ENCODE results near the gene GUCY2C. TPM values are rescaled to one million over a fixed set of nuclear protein-coding genes. Genes with fewer than 3 reads are reported as not detected.
A peak's percentile ranks its signal among the peaks of the same experiment; 100 is the strongest.

GUCY2C gene
- total and polyA plus RNA-seq, 3 experiments from 2014 or later, result not detected

GRCh38 chr12:14635776-14636175 is 60.6 kb downstream of the GUCY2C start:
- no peaks in the 10 kb centered on the region for H3K4me1 Mint-ChIP-seq
- Histone ChIP-seq H3K4me1 (ENCODE audit: insufficient read depth, low read length) (no peaks in the 10 kb centered on the region), H3K36me3 (ENCODE audit: insufficient read depth, low read length) (no peaks in the 10 kb centered on the region), H3K27me3 (ENCODE audit: insufficient read depth, low read length, poor library complexity, severe bottlenecking) (no peaks in the 10 kb centered on the region), H3K4me3 (ENCODE audit: low read length) (no peak overlapping the region), H3K9me3 (ENCODE audit: low read length) (no peaks in the 10 kb centered on the region), H3K27ac (ENCODE audit: low read depth, low read length) (no peak overlapping the region)
- H3K36me3 Mint-ChIP-seq, result peaks cover 0 to 5% (median 0%) of the 10 kb centered on the region in 3 donors
- peaks cover 0 to 12% (median 9%) of the 10 kb centered on the region in 5 donors for H3K9me3 Mint-ChIP-seq
- H3K27me3 Mint-ChIP-seq, result peaks cover 0 to under 1% of the 10 kb centered on the region in 2 donors
- no peak for DNase-seq
- POLR2A ChIA-PET, result no interaction called here
- H3K27ac Mint-ChIP-seq, result no peak overlapping the region
- H3K4me3 Mint-ChIP-seq, result no peak overlapping the region
- CTCF ChIA-PET, result no interaction called here

- no peak overlapping the region for H3K27ac ChIP-seq (ENCODE audit: low read depth, low read length)
- H3K36me3 Mint-ChIP-seq, result no peaks in the 10 kb centered on the region
- peaks cover 6 to 13% of the 10 kb centered on the region in 2 donors for H3K27me3 Mint-ChIP-seq
- H3K9me3 ChIP-seq (ENCODE audit: low read length), result no peaks in the 10 kb centered on the region
- H3K27ac Mint-ChIP-seq, result no peak overlapping the region
- H3K9me3 Mint-ChIP-seq, result no peaks in the 10 kb centered on the region
- CTCF ChIA-PET, result no interaction called here
- no peak overlapping the region for H3K4me3 Mint-ChIP-seq
- no peaks in the 10 kb centered on the region for H3K4me1 Mint-ChIP-seq
- H3K27me3 ChIP-seq (ENCODE audit: insufficient read depth, low read length, poor library complexity, severe bottlenecking), result no peaks in the 10 kb centered on the region
- POLR2A ChIA-PET, result no interaction called here
- DNase-seq, result no peak
- no peak overlapping the region for H3K4me3 ChIP-seq (ENCODE audit: low read length)
- no peaks in the 10 kb centered on the region for H3K4me1 ChIP-seq (ENCODE audit: insufficient read depth, low read length)
- H3K36me3 ChIP-seq (ENCODE audit: insufficient read depth, low read length), result no peaks in the 10 kb centered on the region
These were observed 65.6 kb downstream of the GUCY2C start for GRCh38 chr12:14630793-14631192.

- H3K27ac ChIP-seq (ENCODE audit: low read depth, low read length), result no peak overlapping the region
- H3K36me3 Mint-ChIP-seq, result no peaks in the 10 kb centered on the region
- no peak overlapping the region for H3K27ac Mint-ChIP-seq
- peaks cover 6 to 16% of the 10 kb centered on the region in 2 donors for H3K27me3 Mint-ChIP-seq
- no peaks in the 10 kb centered on the region for H3K9me3 Mint-ChIP-seq
- ChIA-PET POLR2A (no interaction called here), CTCF (interaction anchor here (0.8 to 3.0 kb wide), 8 partner anchors 10 to 400 kb away, joined by 3 to 9 read pairs (median 4); no protein-coding TSS in a partner anchor)
- H3K4me3 ChIP-seq (ENCODE audit: low read length), result no peak overlapping the region
- H3K4me1 ChIP-seq (ENCODE audit: insufficient read depth, low read length), result no peaks in the 10 kb centered on the region
- no peak overlapping the region for H3K4me3 Mint-ChIP-seq
- DNase-seq, result peak; percentile 25 to 67 (median 50)
- H3K36me3 ChIP-seq (ENCODE audit: insufficient read depth, low read length), result no peaks in the 10 kb centered on the region
- H3K9me3 ChIP-seq (ENCODE audit: low read length), result no peaks in the 10 kb centered on the region
- no peaks in the 10 kb centered on the region for H3K4me1 Mint-ChIP-seq
- H3K27me3 ChIP-seq (ENCODE audit: insufficient read depth, low read length, poor library complexity, severe bottlenecking), result no peaks in the 10 kb centered on the region
These were observed 66.3 kb downstream of the GUCY2C start for GRCh38 chr12:14629832-14630710.

- H3K4me3 ChIP-seq (ENCODE audit: low read length), result no peak overlapping the region
- Mint-ChIP-seq H3K4me1 (no peaks in the 10 kb centered on the region), H3K4me3 (no peak overlapping the region), H3K27ac (no peak overlapping the region), H3K36me3 (peaks cover 0 to under 1% (median 0%) of the 10 kb centered on the region in 3 donors), H3K9me3 (no peaks in the 10 kb centered on the region), H3K27me3 (peaks cover 6 to 21% of the 10 kb centered on the region in 2 donors)
- no peaks in the 10 kb centered on the region for H3K4me1 ChIP-seq (ENCODE audit: insufficient read depth, low read length)
- no peak for DNase-seq
- ChIA-PET POLR2A (no interaction called here), CTCF (interaction anchor here (1.0 to 3.0 kb wide), 4 partner anchors 8 to 86 kb away, joined by 3 to 9 read pairs (median 4); no protein-coding TSS in a partner anchor)
- H3K27ac ChIP-seq (ENCODE audit: low read depth, low read length), result no peak overlapping the region
- no peaks in the 10 kb centered on the region for H3K36me3 ChIP-seq (ENCODE audit: insufficient read depth, low read length)
- no peaks in the 10 kb centered on the region for H3K27me3 ChIP-seq (ENCODE audit: insufficient read depth, low read length, poor library complexity, severe bottlenecking)
- H3K9me3 ChIP-seq (ENCODE audit: low read length), result no peaks in the 10 kb centered on the region
These were observed 67.6 kb downstream of the GUCY2C start for GRCh38 chr12:14628771-14629170.

- no peaks in the 10 kb centered on the region for H3K27me3 ChIP-seq (ENCODE audit: insufficient read depth, low read length, poor library complexity, severe bottlenecking)
- peak overlapping the region in 2 of 8 donors; percentile 6 to 78 for H3K27ac Mint-ChIP-seq
- no peaks in the 10 kb centered on the region for H3K36me3 ChIP-seq (ENCODE audit: insufficient read depth, low read length)
- peaks cover 3 to 38% of the 10 kb centered on the region in 2 donors for H3K27me3 Mint-ChIP-seq
- H3K4me3 Mint-ChIP-seq, result no peak overlapping the region
- no peak overlapping the region for H3K4me3 ChIP-seq (ENCODE audit: low read length)
- H3K27ac ChIP-seq (ENCODE audit: low read depth, low read length), result no peak overlapping the region
- no peaks in the 10 kb centered on the region for H3K4me1 ChIP-seq (ENCODE audit: insufficient read depth, low read length)
- ChIA-PET CTCF (no interaction called here), POLR2A (no interaction called here)
- no peak for DNase-seq
- H3K9me3 Mint-ChIP-seq, result no peaks in the 10 kb centered on the region
- peaks cover 0 to 5% (median 0%) of the 10 kb centered on the region in 3 donors for H3K36me3 Mint-ChIP-seq
- H3K9me3 ChIP-seq (ENCODE audit: low read length), result no peaks in the 10 kb centered on the region
- peaks cover 0 to 2% (median 0%) of the 10 kb centered on the region in 3 donors for H3K4me1 Mint-ChIP-seq
These were observed 74.6 kb downstream of the GUCY2C start for GRCh38 chr12:14621826-14622225.

GRCh38 chr12:14619741-14620501 is 76.5 kb downstream of the GUCY2C start:
- CTCF ChIA-PET, result interaction anchor here (0.7 to 2.5 kb wide), 5 partner anchors 8 to 382 kb away, joined by 3 to 16 read pairs (median 3); partner anchors contain the start of gene ATF7IP
- Histone ChIP-seq H3K27ac (ENCODE audit: low read depth, low read length) (no peak overlapping the region), H3K36me3 (ENCODE audit: insufficient read depth, low read length) (no peaks in the 10 kb centered on the region), H3K9me3 (ENCODE audit: low read length) (no peaks in the 10 kb centered on the region), H3K4me1 (ENCODE audit: insufficient read depth, low read length) (no peaks in the 10 kb centered on the region), H3K4me3 (ENCODE audit: low read length) (no peak overlapping the region), H3K27me3 (ENCODE audit: insufficient read depth, low read length, poor library complexity, severe bottlenecking) (no peaks in the 10 kb centered on the region)
- Mint-ChIP-seq H3K36me3 (peaks cover 0 to 5% (median 0%) of the 10 kb centered on the region in 3 donors), H3K27me3 (peaks cover 3 to 53% of the 10 kb centered on the region in 2 donors), H3K9me3 (no peaks in the 10 kb centered on the region), H3K4me3 (no peak overlapping the region), H3K27ac (no peak overlapping the region), H3K4me1 (peaks cover 0 to 2% (median 0%) of the 10 kb centered on the region in 3 donors)
- DNase-seq, result no peak
- POLR2A ChIA-PET, result no interaction called here

GRCh38 chr12:14618983-14619382 is 77.4 kb downstream of the GUCY2C start:
- no peaks in the 10 kb centered on the region for H3K9me3 Mint-ChIP-seq
- H3K27me3 ChIP-seq (ENCODE audit: insufficient read depth, low read length, poor library complexity, severe bottlenecking), result peaks cover 4% of the 10 kb centered on the region
- DNase-seq, result peak in 2 of 5 donors; percentile 3 to 6
- H3K27ac Mint-ChIP-seq, result peak overlapping the region in 1 of 8 donors; percentile 56
- POLR2A ChIA-PET, result no interaction called here
- no peak overlapping the region for H3K4me3 ChIP-seq (ENCODE audit: low read length)
- no peak overlapping the region for H3K4me3 Mint-ChIP-seq
- peaks cover 0 to 5% (median 0%) of the 10 kb centered on the region in 3 donors for H3K36me3 Mint-ChIP-seq
- CTCF ChIA-PET, result interaction anchor here (1.3 to 2.5 kb wide), 2 partner anchors 381 to 434 kb away, joined by 4 to 16 read pairs; no protein-coding TSS in a partner anchor
- peaks cover 3 to 56% of the 10 kb centered on the region in 2 donors for H3K27me3 Mint-ChIP-seq
- no peaks in the 10 kb centered on the region for H3K9me3 ChIP-seq (ENCODE audit: low read length)
- peaks cover 0 to 2% (median 0%) of the 10 kb centered on the region in 3 donors for H3K4me1 Mint-ChIP-seq
- H3K27ac ChIP-seq (ENCODE audit: low read depth, low read length), result no peak overlapping the region
- no peaks in the 10 kb centered on the region for H3K36me3 ChIP-seq (ENCODE audit: insufficient read depth, low read length)
- no peaks in the 10 kb centered on the region for H3K4me1 ChIP-seq (ENCODE audit: insufficient read depth, low read length)
